Measurements from ENCODE around the gene DUXA.
"Not testable (repeated sequence)": the region's sequence is repeated elsewhere in the genome, so short reads cannot be mapped to it uniquely, and the experiment has no call there.

The DUXA gene

GRCh38 chr19:57167385-57167784, at the start of gene DUXA:
TSS of gene DUXA (minus strand) at chr19:57167485. CDS start at chr19:57167443, 42 bp downstream.
- no peak within 1 kb of the TSS for H3K4me3 ChIP-seq (ENCODE audit: low read depth, low read length)
- no peak for TF ChIP-seq CTCF (IDR thresholded peaks at IDR 0.05; ENCODE audit: low read depth, low read length)

DNA sequence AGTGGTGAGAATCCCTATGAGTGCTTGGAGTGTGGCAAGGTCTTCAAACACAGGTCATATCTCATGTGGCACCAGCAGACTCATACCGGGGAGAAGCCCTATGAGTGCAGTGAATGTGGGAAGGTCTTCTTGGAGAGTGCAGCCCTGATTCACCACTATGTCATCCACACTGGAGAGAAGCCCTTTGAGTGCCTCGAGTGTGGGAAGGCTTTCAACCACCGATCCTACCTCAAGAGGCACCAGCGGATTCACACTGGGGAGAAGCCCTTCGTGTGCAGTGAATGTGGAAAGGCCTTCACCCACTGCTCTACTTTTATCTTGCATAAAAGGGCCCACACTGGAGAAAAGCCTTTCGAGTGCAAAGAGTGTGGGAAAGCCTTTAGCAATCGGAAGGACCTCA, 44.8 kb upstream of the DUXA start:
- TF ChIP-seq CTCF (IDR thresholded peaks at IDR 0.05; ENCODE audit: low read depth, low read length) = no peak

DNA sequence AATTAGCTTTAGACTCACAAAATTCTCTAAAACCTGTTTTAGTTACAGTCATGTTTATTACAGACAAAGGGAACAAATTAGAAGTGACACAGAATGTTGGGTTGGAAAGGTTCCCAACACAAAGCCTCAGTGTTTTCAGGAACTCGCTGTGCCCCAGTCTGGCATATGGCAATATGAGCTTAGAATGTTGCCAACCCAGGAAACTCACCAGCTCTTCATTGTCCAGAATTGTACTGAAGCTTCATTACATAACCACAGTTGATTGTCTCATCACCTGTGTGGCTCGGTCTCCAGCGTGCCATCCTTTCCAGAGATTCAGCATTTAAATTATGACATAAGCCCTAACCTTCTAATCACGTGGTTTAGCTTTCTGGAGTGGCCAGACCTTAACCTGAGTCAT, 43.1 kb upstream of the DUXA start:
- no peak overlapping the region for H3K4me3 ChIP-seq (ENCODE audit: low read depth, low read length)
- no peak for TF ChIP-seq CTCF (IDR thresholded peaks at IDR 0.05; ENCODE audit: low read depth, low read length)

More for the DNA sequence above, 44.8 kb upstream of the DUXA start:
- H3K4me3 ChIP-seq (ENCODE audit: low read depth, low read length) = no peak overlapping the region

GRCh38 chr19:57202160-57202559, 34.9 kb upstream of the DUXA start:
- no peak for TF ChIP-seq CTCF (IDR thresholded peaks at IDR 0.05; ENCODE audit: low read depth, low read length)
- H3K4me3 ChIP-seq (ENCODE audit: low read depth, low read length) = no peak overlapping the region

- not testable (repeated sequence) for H3K4me3 ChIP-seq (ENCODE audit: low read depth, low read length)
Measured at GRCh38 chr19:57197874-57198273, 30.6 kb upstream of the DUXA start.

GRCh38 chr19:57192993-57193392, 25.7 kb upstream of the DUXA start:
- H3K4me3 ChIP-seq (ENCODE audit: low read depth, low read length) = peak overlapping the region; percentile 97; the same call in 1 of the 2 replicates

DNA sequence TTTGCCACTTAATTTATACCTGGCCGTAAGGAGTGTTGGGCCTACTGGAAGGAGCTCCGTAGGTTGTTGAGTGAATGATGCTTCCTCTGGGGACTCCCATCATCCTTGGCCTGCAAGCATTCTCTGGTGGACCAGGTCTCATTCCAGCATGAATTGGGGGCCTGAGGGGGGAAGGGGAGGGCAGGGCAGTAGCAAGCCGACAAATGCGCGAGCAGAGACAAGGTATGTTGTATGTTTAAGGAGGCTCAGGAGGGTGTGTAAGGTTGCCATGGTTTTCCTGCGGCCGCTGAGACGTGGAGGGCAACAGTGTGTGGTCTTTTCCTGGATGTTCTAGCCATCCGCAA, 24.8 kb upstream of the DUXA start:
- TF ChIP-seq CTCF (IDR thresholded peaks at IDR 0.05; ENCODE audit: low read depth, low read length) = no peak
- H3K4me3 ChIP-seq (ENCODE audit: low read depth, low read length) = peak overlapping the region; percentile 97

More at GRCh38 chr19:57192993-57193392, 25.7 kb upstream of the DUXA start:
- TF ChIP-seq CTCF (IDR thresholded peaks at IDR 0.05; ENCODE audit: low read depth, low read length) = no peak

Data from WI38 (cell line).